Measurements from ENCODE around the gene KNDC1.

KNDC1 gene

DNA sequence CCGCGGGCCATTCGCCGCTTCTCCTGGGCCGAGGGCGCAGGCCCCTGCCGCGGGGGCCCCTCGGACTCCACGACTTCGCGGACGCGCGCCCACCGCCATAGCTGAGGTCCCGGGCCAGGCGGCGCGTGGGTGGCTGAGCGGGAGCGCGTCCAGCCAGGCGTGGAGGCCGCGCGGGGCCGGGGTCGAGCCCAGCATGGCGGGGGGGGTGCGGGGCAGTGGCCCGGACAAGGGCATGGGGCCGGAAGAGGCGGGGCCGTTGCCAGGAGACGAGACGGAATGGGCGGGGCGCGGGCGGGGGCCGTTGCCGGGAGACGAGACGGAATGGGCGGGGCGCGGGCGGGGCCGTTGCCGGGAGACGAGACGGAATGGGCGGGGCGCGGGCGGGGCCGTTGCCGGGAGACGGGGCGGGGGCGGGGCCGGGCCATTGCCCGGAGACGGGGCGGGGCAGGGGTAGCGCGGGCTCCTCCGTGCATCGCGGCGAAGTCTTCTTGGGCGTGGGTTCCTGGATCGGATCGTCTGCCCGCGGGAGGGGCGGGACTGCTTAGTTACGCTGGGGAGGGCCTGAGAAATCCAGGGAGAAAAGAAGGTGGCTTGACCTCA, 101.8 kb downstream of the KNDC1 start:
- no peaks in the 10 kb centered on the region for H3F3A ChIP-seq (ENCODE audit: insufficient read depth, low read length)
- H4K20me1 ChIP-seq (ENCODE audit: insufficient read depth, low read length) = no peaks in the 10 kb centered on the region
- no peaks in the 10 kb centered on the region for H3K79me2 ChIP-seq (ENCODE audit: insufficient read depth, low read length)
- H3K36me3 ChIP-seq (ENCODE audit: insufficient read depth, low read length) = no peaks in the 10 kb centered on the region
- H3K27me3 ChIP-seq (ENCODE audit: insufficient read depth, low read length) = peaks cover 12% of the 10 kb centered on the region
- H3K4me1 ChIP-seq (ENCODE audit: insufficient read depth, low read length, severe bottlenecking) = peaks cover 9% of the 10 kb centered on the region
- peak overlapping the region; percentile 97 for H3K4me2 ChIP-seq (ENCODE audit: low read length)
- peak overlapping the region; percentile 81 for H3K4me3 ChIP-seq (ENCODE audit: low read depth, low read length, poor library complexity, severe bottlenecking)
- TF ChIP-seq, protein P1, sequence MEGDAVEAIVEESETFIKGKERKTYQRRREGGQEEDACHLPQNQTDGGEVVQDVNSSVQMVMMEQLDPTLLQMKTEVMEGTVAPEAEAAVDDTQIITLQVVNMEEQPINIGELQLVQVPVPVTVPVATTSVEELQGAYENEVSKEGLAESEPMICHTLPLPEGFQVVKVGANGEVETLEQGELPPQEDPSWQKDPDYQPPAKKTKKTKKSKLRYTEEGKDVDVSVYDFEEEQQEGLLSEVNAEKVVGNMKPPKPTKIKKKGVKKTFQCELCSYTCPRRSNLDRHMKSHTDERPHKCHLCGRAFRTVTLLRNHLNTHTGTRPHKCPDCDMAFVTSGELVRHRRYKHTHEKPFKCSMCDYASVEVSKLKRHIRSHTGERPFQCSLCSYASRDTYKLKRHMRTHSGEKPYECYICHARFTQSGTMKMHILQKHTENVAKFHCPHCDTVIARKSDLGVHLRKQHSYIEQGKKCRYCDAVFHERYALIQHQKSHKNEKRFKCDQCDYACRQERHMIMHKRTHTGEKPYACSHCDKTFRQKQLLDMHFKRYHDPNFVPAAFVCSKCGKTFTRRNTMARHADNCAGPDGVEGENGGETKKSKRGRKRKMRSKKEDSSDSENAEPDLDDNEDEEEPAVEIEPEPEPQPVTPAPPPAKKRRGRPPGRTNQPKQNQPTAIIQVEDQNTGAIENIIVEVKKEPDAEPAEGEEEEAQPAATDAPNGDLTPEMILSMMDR (IDR thresholded peaks at IDR 0.05; ENCODE audit: low read length) = no peak
- no peak for TF ChIP-seq EZH2 (IDR thresholded peaks at IDR 0.05; ENCODE audit: borderline replicate concordance, low read length)
- H3K9me3 ChIP-seq (ENCODE audit: low read length) = no peaks in the 10 kb centered on the region
- H2AFZ ChIP-seq (ENCODE audit: low read length) = no peak overlapping the region
- no peaks in the 10 kb centered on the region for H3K9me2 ChIP-seq (ENCODE audit: low read depth, low read length)
- H3K27ac ChIP-seq (ENCODE audit: low read depth, low read length, poor library complexity, severe bottlenecking) = no peak overlapping the region
- H3K9ac ChIP-seq (ENCODE audit: low read length) = peak overlapping the region; percentile 84

DNA sequence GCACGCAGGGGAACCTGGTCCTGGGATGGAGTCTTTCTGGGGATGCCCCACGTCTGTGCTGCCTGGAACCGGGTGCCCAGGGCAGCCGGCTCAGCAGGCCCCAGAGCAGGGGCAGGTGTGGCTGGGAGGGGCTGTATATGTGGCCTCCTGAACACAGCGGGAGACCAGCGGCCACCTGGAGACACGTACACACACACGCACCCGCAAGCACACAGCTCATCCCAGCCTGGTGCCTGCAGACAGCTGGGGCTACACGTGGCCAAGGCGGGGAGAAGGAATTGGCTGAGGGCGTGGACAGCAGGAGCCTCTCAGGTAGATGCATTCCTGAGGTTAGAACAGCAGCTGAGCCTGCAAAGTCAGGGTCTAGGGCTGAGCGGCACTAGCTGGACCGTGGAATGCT, 102.7 kb downstream of the KNDC1 start:
- H3K36me3 ChIP-seq (ENCODE audit: insufficient read depth, low read length) = no peaks in the 10 kb centered on the region
- H3K4me3 ChIP-seq (ENCODE audit: low read depth, low read length, poor library complexity, severe bottlenecking) = no peak overlapping the region
- H3K9ac ChIP-seq (ENCODE audit: low read length) = no peak overlapping the region
- no peaks in the 10 kb centered on the region for H3K9me2 ChIP-seq (ENCODE audit: low read depth, low read length)
- H2AFZ ChIP-seq (ENCODE audit: low read length) = no peak overlapping the region
- H3K4me2 ChIP-seq (ENCODE audit: low read length) = no peak overlapping the region
- no peaks in the 10 kb centered on the region for H3K79me2 ChIP-seq (ENCODE audit: insufficient read depth, low read length)
- H3K4me1 ChIP-seq (ENCODE audit: insufficient read depth, low read length, severe bottlenecking) = peaks cover 9% of the 10 kb centered on the region
- peaks cover 12% of the 10 kb centered on the region for H3K27me3 ChIP-seq (ENCODE audit: insufficient read depth, low read length)
- no peaks in the 10 kb centered on the region for H3K9me3 ChIP-seq (ENCODE audit: low read length)
- H3F3A ChIP-seq (ENCODE audit: insufficient read depth, low read length) = no peaks in the 10 kb centered on the region
- TF ChIP-seq, protein P1 (IDR thresholded peaks at IDR 0.05; ENCODE audit: low read length) = no peak
- no peak for TF ChIP-seq EZH2 (IDR thresholded peaks at IDR 0.05; ENCODE audit: borderline replicate concordance, low read length)
- H3K27ac ChIP-seq (ENCODE audit: low read depth, low read length, poor library complexity, severe bottlenecking) = no peak overlapping the region
- no peaks in the 10 kb centered on the region for H4K20me1 ChIP-seq (ENCODE audit: insufficient read depth, low read length)

DNA sequence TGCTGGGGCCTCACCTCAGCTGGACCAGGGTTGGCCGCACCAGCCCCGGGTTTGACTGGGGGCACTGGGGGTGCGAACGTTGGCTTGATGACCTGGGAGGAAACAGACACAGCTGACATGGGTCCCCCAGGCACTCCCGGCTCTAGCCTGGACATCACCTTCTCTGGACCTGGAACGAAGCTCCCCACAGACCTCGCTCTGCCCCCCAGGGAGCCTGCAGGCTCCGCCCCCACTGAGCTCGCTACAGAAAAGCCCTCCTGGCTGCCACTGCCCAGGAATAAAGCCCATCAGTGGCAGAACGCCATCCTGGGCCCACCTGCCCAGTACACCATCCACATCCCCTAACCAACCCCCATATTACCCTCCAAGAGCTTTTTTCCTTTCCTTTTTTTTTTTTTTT, 103.7 kb downstream of the KNDC1 start:
- TF ChIP-seq, protein P1 (IDR thresholded peaks at IDR 0.05; ENCODE audit: low read length) = no peak
- TF ChIP-seq EZH2 (IDR thresholded peaks at IDR 0.05; ENCODE audit: borderline replicate concordance, low read length) = no peak
- H3K4me1 ChIP-seq (ENCODE audit: insufficient read depth, low read length, severe bottlenecking) = peaks cover 9% of the 10 kb centered on the region
- H4K20me1 ChIP-seq (ENCODE audit: insufficient read depth, low read length) = no peaks in the 10 kb centered on the region
- no peak overlapping the region for H3K4me3 ChIP-seq (ENCODE audit: low read depth, low read length, poor library complexity, severe bottlenecking)
- peaks cover 12% of the 10 kb centered on the region for H3K27me3 ChIP-seq (ENCODE audit: insufficient read depth, low read length)
- H3K9me3 ChIP-seq (ENCODE audit: low read length) = no peaks in the 10 kb centered on the region
- no peaks in the 10 kb centered on the region for H3K9me2 ChIP-seq (ENCODE audit: low read depth, low read length)
- no peak overlapping the region for H2AFZ ChIP-seq (ENCODE audit: low read length)
- no peak overlapping the region for H3K9ac ChIP-seq (ENCODE audit: low read length)
- H3K79me2 ChIP-seq (ENCODE audit: insufficient read depth, low read length) = no peaks in the 10 kb centered on the region
- no peak overlapping the region for H3K4me2 ChIP-seq (ENCODE audit: low read length)
- no peaks in the 10 kb centered on the region for H3K36me3 ChIP-seq (ENCODE audit: insufficient read depth, low read length)
- no peaks in the 10 kb centered on the region for H3F3A ChIP-seq (ENCODE audit: insufficient read depth, low read length)
- no peak overlapping the region for H3K27ac ChIP-seq (ENCODE audit: low read depth, low read length, poor library complexity, severe bottlenecking)
